GM21423 (cell line): ENCODE results near the gene MTCH1.

Experiments
- ATAC-seq: cut with Tn5 transposase; IDR thresholded peaks from one replicate; pipeline ENCODE4 v1.9.1; 2021; ENCODE audit warnings: mild to moderate bottlenecking, moderate library complexity; ENCODE audit not compliant: unreplicated experiment

Gene MTCH1

GRCh38 chr6:37018198-37019064 is 32.4 kb upstream of the MTCH1 start:
- ATAC-seq = peak; percentile 85

- no peak for ATAC-seq
Measured at GRCh38 chr6:37017606-37018197, 31.7 kb upstream of the MTCH1 start.

- ATAC-seq = no peak
Measured at GRCh38 chr6:37016995-37017394, 31.0 kb upstream of the MTCH1 start.

GRCh38 chr6:37015532-37015931 is 29.5 kb upstream of the MTCH1 start:
- ATAC-seq = no peak

- ATAC-seq = no peak
Measured at GRCh38 chr6:37014667-37015066, 28.7 kb upstream of the MTCH1 start.

GRCh38 chr6:37013516-37014491 is 27.8 kb upstream of the MTCH1 start:
- ATAC-seq = no peak

- no peak for ATAC-seq
Measured at GRCh38 chr6:37011656-37012378, 25.8 kb upstream of the MTCH1 start.

GRCh38 chr6:37010402-37010892 is 24.5 kb upstream of the MTCH1 start:
- no peak for ATAC-seq

- ATAC-seq = no peak
Measured at GRCh38 chr6:37008484-37009465, 22.8 kb upstream of the MTCH1 start.

GRCh38 chr6:37007340-37008043 is 21.5 kb upstream of the MTCH1 start:
- ATAC-seq = no peak

- no peak for ATAC-seq
Measured at GRCh38 chr6:37006793-37007339, 20.9 kb upstream of the MTCH1 start.

GRCh38 chr6:37005827-37006567 is 20.0 kb upstream of the MTCH1 start:
- peak; percentile 1 for ATAC-seq

- ATAC-seq = peak; percentile 68
Measured at GRCh38 chr6:37005061-37005810, 19.2 kb upstream of the MTCH1 start, which contains the start of gene FGD2. TSS of gene FGD2 (plus strand) at chr6:37005655. CDS start at chr6:37005818, 163 bp downstream.

GRCh38 chr6:37004044-37004980 is 18.3 kb upstream of the MTCH1 start:
- no peak for ATAC-seq

- ATAC-seq = no peak
Measured at GRCh38 chr6:36999751-37000125, 13.7 kb upstream of the MTCH1 start.
